ENCODE data around the gene KCNQ1.

KCNQ1 gene

DNA sequence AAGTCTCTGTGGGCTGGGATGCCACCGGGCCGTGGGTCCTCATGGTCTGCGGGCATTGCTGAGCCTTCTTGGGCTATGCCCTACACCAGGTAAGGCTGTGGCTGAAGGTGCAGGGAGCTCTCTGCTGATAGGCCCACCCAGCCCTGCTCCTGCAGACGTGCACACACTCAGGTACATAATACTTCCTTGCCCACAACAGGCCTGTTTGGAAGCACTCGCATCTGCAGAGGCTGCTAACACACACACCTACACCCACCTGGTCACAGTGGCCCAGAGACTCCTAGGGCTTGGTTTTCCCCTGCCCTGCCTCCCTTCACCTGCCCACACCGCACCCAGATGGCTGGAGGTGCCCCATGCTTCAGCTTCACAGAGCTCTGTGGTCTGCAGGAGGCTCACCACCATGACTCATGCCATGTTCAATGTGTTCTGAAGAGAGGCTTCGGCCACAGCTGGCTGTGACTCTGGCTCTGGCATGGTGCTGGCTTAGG is 327.8 kb downstream of the KCNQ1 start:
- no peak for FAIRE-seq
- DNase-seq (ENCODE audit: insufficient read length, low spot score): no peak
- TF ChIP-seq POLR2A (IDR thresholded peaks at IDR 0.05; ENCODE audit: low read depth, low read length) (no peak), POU2F2 (IDR thresholded peaks at IDR 0.05; ENCODE audit: low read depth, low read length) (no peak), PAX5 (IDR thresholded peaks at IDR 0.05; ENCODE audit: insufficient read depth, low read length, severe bottlenecking) (no peak), TAF1 (IDR thresholded peaks at IDR 0.05; ENCODE audit: low read depth, low read length) (no peak), SPI1 (IDR thresholded peaks at IDR 0.05; ENCODE audit: low read depth, low read length) (no peak), POLR2AphosphoS5 (IDR thresholded peaks at IDR 0.05; ENCODE audit: low read depth, low read length) (no peak)

DNA sequence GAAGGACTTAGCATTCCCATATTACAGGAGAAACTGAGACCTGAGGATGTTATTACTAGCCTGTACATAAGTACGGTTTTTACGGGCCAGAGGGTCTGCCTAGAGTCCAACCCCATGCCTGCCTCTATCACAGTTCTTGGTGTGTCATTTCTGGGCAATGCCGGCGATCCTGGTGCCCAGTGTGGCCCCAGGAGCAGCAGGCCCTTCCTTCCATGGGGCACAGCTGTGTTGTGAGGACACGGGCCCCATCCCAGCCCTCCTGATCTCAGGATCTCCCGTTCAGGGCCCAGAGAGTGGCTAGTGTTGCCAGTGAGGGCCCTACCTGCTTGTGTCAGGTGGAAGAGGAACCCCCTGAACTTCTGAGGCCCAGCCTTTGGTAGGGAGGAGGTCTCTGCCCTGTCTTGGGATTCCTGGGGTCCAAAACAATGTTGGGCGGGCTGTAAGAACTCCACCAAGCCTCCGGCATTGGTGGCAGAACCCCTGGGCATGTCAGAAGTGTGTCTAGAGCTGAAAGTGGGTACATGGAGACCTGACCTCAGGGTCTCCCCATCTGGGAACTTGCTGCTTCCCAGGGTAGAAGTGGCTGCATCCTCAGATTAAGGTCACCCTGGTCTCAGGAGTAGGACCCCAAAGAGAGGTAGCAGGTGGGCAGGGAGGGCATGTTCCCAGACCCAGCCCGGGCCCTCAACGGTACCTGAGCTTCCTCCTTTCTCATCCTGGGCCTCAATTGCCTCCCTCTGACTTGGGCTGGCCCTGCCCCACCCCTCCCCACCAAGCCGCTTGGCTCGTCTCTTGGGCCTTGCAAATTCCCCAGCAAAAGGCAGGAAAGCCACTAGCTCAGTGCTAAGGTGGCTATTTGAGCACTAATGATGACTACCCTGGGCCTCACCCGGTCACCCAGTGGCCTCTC is 329.6 kb downstream of the KCNQ1 start:
- TF ChIP-seq SPI1 (IDR thresholded peaks at IDR 0.05; ENCODE audit: low read depth, low read length) (no peak), POU2F2 (IDR thresholded peaks at IDR 0.05; ENCODE audit: low read depth, low read length) (no peak), POLR2AphosphoS5 (IDR thresholded peaks at IDR 0.05; ENCODE audit: low read depth, low read length) (no peak), PAX5 (IDR thresholded peaks at IDR 0.05; ENCODE audit: insufficient read depth, low read length, severe bottlenecking) (no peak), POLR2A (IDR thresholded peaks at IDR 0.05; ENCODE audit: low read depth, low read length) (no peak), TAF1 (IDR thresholded peaks at IDR 0.05; ENCODE audit: low read depth, low read length) (no peak)
- DNase-seq (ENCODE audit: insufficient read length, low spot score): no peak
- FAIRE-seq: no peak

DNA sequence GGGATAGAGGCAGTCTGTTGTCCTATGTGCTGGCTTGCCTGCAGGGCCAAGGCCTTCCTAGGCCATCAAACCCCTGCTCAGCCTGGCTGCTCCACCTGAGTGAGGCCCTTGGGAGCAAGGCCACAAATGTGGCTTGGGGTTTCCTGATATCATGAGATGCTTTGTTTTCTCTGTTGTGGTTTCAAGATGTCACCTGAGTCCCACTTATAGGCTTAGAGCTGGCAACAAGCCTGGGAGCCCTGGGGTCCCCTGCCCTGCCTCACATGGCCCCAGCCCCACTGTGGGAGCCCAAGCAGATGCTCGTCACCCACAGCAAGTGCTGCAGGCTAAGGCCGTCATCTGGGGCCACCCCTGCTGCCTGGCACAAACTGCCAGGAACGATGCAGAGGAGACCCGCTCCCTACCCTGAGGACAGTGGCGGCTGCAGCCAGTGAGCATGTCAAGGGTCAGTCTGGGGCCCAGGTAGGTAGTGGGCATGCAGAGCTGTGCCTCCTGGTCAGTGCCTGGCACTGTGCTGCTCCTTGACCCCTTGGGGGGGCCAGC is 330.3 kb downstream of the KCNQ1 start:
- TF ChIP-seq POLR2AphosphoS5 (IDR thresholded peaks at IDR 0.05; ENCODE audit: low read depth, low read length): no peak
- no peak for TF ChIP-seq SPI1 (IDR thresholded peaks at IDR 0.05; ENCODE audit: low read depth, low read length)
- no peak for TF ChIP-seq POLR2A (IDR thresholded peaks at IDR 0.05; ENCODE audit: low read depth, low read length)
- TF ChIP-seq PAX5 (IDR thresholded peaks at IDR 0.05; ENCODE audit: insufficient read depth, low read length, severe bottlenecking): no peak
- TF ChIP-seq POU2F2 (IDR thresholded peaks at IDR 0.05; ENCODE audit: low read depth, low read length): no peak
- TF ChIP-seq TAF1 (IDR thresholded peaks at IDR 0.05; ENCODE audit: low read depth, low read length): no peak
- no peak for DNase-seq (ENCODE audit: insufficient read length, low spot score)
- no peak for FAIRE-seq

DNA sequence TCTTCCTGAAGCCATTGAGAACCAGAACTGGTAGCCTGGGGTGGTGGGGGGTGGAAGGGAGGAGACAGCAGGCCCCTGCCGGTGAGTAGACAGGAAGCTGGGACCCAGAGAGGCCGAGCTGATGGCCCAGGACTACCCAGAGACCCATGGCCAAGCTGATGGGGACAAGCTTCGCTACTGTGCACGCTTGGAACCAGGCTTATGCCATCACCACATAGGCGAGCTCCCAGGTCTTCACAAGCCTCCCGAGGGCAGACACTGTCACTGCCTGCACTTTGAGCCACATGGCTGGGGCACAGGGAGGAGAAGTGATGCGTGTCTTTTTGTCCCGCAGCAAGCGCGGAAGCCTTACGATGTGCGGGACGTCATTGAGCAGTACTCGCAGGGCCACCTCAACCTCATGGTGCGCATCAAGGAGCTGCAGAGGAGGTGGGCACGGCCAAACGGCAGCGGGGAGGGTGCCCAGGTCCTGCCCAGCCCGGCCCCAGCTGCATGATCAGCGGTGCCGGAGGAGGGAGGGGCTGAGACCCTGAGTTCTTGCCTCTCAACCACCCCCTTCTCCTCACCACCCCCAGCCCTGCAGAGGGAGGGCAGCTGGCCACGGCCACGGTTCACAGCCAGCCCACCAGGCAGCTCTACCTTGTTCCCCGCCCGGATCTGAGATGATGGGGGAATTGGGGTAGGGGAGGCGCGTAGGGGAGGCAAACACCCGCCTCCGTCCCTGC is 331.0 kb downstream of the KCNQ1 start:
- no peak for DNase-seq (ENCODE audit: insufficient read length, low spot score)
- FAIRE-seq: no peak

DNA sequence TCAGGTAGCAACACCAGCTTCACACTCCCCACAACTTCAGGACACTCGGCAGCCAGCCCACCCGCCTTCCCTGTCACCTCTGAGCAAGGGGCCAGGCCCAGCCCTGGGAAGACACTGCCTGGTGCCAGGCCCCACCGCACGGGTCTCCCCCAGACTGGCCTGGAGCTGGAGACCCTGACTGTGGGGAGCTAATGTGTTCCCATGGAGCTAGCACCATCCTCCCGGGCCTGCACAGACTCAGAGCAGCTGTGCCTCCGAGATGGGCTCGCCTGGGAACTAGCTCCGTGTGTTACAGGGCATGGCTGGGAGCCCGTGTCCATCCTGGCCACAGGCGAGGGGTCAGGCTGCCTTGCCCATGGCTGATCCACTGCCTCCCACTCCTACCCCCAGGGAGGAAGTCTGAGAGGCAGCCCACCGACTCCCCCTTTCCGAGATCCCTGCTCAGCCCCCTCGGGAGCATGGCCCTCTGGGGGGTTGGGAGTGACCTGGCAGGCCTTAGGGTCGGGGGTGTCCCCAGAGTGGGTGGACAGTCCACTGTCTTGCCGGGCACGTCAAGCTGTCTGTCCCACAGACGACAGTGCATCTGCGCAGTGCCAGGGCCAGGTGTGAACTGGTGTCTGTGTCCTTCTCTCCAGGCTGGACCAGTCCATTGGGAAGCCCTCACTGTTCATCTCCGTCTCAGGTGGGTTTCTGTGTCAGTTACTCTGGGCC is 331.7 kb downstream of the KCNQ1 start:
- DNase-seq (ENCODE audit: insufficient read length, low spot score) (no peak), FAIRE-seq (no peak)
- TF ChIP-seq SPI1 (IDR thresholded peaks at IDR 0.05; ENCODE audit: low read depth, low read length) (no peak), TAF1 (IDR thresholded peaks at IDR 0.05; ENCODE audit: low read depth, low read length) (no peak), PAX5 (IDR thresholded peaks at IDR 0.05; ENCODE audit: insufficient read depth, low read length, severe bottlenecking) (no peak), POLR2AphosphoS5 (IDR thresholded peaks at IDR 0.05; ENCODE audit: low read depth, low read length) (no peak), POU2F2 (IDR thresholded peaks at IDR 0.05; ENCODE audit: low read depth, low read length) (no peak), POLR2A (IDR thresholded peaks at IDR 0.05; ENCODE audit: low read depth, low read length) (no peak)

More for the DNA sequence above, 331.0 kb downstream of the KCNQ1 start:
- TF ChIP-seq POLR2AphosphoS5 (IDR thresholded peaks at IDR 0.05; ENCODE audit: low read depth, low read length) (no peak), TAF1 (IDR thresholded peaks at IDR 0.05; ENCODE audit: low read depth, low read length) (no peak)

DNA sequence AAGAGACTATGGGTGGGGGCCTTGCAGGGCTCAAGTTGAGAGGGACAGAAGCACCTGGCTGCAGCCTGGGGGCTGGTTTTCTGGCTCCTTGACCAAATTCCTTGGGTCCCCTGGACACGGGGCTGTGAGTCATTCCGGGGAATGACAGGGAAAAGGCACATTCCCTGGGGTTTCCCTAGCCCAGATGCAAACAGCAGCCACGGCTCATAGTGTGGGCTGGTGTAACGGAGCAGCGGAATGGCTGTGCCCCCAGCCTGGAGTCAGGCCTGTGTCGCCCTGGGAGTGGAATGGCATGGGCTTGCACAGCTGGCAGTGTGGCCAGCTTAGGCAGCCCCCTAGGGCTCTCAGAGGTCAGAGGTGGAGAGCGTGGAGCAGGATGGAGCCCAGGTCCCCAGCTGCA is 332.6 kb downstream of the KCNQ1 start:
- no peak for FAIRE-seq
- no peak for TF ChIP-seq SPI1 (IDR thresholded peaks at IDR 0.05; ENCODE audit: low read depth, low read length)
- no peak for DNase-seq (ENCODE audit: insufficient read length, low spot score)

DNA sequence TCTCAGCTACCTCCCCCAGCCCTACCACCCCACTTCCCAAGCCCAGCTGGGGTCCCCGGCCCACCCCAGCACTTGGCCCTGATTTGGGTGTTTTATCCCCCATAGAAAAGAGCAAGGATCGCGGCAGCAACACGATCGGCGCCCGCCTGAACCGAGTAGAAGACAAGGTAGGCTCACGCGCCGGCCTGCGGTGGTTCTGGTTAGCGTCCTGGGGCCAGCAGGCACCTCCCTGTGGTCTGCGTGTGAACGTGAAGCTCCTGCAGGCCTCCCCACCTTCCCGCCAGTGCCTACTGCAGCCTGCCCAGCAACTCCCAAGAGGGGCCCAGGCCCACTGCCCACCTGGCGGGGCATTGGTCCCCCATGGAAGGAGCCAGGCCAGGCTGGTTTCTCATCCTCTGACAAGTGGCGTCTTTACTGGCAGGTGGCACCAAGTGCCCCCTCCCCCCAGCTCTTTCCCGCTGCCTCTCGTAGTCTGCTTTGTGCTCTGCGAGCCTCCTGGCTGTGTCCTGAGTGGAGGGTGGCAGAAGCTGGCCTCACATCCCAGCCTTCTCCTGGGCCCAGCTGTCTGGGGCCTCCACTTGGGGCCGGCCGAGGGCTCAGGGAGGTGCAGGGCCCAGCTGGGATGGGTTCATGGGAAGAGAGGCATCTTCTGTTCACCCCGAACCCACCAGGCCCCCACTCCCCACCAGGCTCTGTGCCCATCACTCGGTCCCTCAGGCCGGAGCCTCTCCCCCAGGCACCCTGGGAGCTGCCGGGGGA is 333.2 kb downstream of the KCNQ1 start:
- no peak for DNase-seq (ENCODE audit: insufficient read length, low spot score)
- TF ChIP-seq POLR2AphosphoS5 (IDR thresholded peaks at IDR 0.05; ENCODE audit: low read depth, low read length) (no peak), POLR2A (IDR thresholded peaks at IDR 0.05; ENCODE audit: low read depth, low read length) (no peak), TAF1 (IDR thresholded peaks at IDR 0.05; ENCODE audit: low read depth, low read length) (no peak), PAX5 (IDR thresholded peaks at IDR 0.05; ENCODE audit: insufficient read depth, low read length, severe bottlenecking) (no peak), POU2F2 (IDR thresholded peaks at IDR 0.05; ENCODE audit: low read depth, low read length) (no peak), SPI1 (IDR thresholded peaks at IDR 0.05; ENCODE audit: low read depth, low read length) (no peak)
- FAIRE-seq: no peak

DNA sequence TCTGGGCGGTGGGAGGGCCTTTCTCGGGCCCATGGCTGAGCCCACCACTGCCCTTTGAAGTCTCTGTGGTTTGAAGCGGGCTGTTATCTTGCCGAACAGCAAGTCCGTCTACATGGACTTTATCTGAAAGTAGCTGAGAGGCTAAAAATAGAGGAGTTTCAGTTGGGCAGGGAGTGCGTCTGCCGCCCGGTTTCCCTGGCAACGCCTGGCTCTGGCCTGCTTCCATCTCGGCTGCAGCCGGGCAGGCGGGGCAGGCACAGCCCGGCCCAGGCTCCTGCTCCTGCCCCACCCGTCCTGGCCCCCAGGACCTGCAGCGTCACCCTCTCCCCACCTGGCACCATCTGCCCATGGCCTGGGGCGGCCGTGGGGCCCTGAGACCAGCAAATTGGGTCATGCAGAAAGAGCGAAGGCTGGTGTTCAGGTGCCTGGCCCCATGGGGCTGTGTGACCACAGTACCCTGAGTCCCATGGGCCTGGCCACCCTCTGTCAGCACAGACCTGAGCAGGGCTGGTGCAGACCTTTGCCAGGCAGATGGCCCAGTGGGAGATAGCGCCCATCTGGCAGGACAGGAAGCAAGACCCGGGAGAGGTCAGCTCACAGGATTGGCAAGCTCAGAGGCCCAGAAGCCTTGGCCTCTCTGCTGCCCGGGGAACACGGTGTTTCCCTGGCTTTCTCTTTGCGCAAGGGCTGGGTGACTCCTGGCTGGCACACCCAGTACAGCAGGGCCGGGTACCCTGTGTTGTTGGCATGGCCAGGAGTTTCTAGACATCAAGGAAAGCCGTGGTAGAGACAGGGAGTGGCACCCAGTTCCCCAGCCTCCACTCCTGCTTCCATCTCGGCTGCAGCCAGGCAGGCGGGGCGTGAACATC is 334.1 kb downstream of the KCNQ1 start:
- DNase-seq (ENCODE audit: insufficient read length, low spot score) (peak; percentile 70), FAIRE-seq (peak; percentile 78)
- no peak for TF ChIP-seq POLR2A (IDR thresholded peaks at IDR 0.05; ENCODE audit: low read depth, low read length)
- no peak for TF ChIP-seq PAX5 (IDR thresholded peaks at IDR 0.05; ENCODE audit: insufficient read depth, low read length, severe bottlenecking)
- no peak for TF ChIP-seq POU2F2 (IDR thresholded peaks at IDR 0.05; ENCODE audit: low read depth, low read length)
- no peak for TF ChIP-seq TAF1 (IDR thresholded peaks at IDR 0.05; ENCODE audit: low read depth, low read length)
- TF ChIP-seq POLR2AphosphoS5 (IDR thresholded peaks at IDR 0.05; ENCODE audit: low read depth, low read length): no peak
- TF ChIP-seq SPI1 (IDR thresholded peaks at IDR 0.05; ENCODE audit: low read depth, low read length): no peak

Measured in GM12891 (cell line).